Panc1 (cell line): Measurements from ENCODE around the gene FANK1. TPM values are rescaled to one million over a fixed set of nuclear protein-coding genes. Genes with fewer than 3 reads are reported as not detected.

ENCODE experiments used
- ATAC-seq: fragments of 200-7000 bp; cut with Tn5 transposase; 2 replicates; pipeline ENCODE4 v1.9.1; 2020; ENCODE audit warnings: mild to moderate bottlenecking, moderate library complexity
- BruUV-seq: library from RNA; stranded (reverse); fragments of 400-500 nt; replicated peaks from 2 replicates; lab custom pipeline; 2021; lab: Mats Ljungman, UMichigan
- CTCF ChIA-PET: fragments of 300-600 bp; sonication (Branson Sonifier 250); formaldehyde crosslinking; loops from one replicate; lab custom pipeline; 2022; ENCODE audit warnings: antibody characterized with exemption; lab: Charles Lee
- POLR2A ChIA-PET: fragments of 300-600 bp; sonication (Branson Sonifier 250); formaldehyde crosslinking; loops from one replicate; lab custom pipeline; 2022; ENCODE audit warnings: antibody characterized with exemption; lab: Charles Lee
- DNase-seq: peaks from one replicate; pipeline ENCODE4 v3.0.0-alpha.2; 2010; ENCODE audit warnings: low read depth, low spot score
- H3K27ac ChIP-seq: 2 replicates; pipeline ENCODE4 v1.5.1; 2011; ENCODE audit warnings: mild to moderate bottlenecking, low read length, inconsistent platforms
- H3K27me3 ChIP-seq: fragments of 200-500 bp; sonication (Bioruptor generic); 2 replicates; pipeline ENCODE4 v1.6.0; 2014; ENCODE audit warnings: low read length, inconsistent platforms; ENCODE audit not compliant: control insufficient read depth, insufficient read depth
- H3K36me3 ChIP-seq: fragments of 200-500 bp; sonication (Bioruptor generic); 2 replicates; pipeline ENCODE4 v1.5.1; 2014; ENCODE audit warnings: inconsistent platforms, mild to moderate bottlenecking, low read length, moderate library complexity; ENCODE audit not compliant: control insufficient read depth, insufficient read depth
- H3K4me1 ChIP-seq: 2 replicates; pipeline ENCODE4 v1.5.1; 2011; ENCODE audit warnings: inconsistent platforms, mild to moderate bottlenecking, low read length, moderate library complexity; ENCODE audit not compliant: control insufficient read depth, insufficient read depth
- H3K4me3 ChIP-seq, 2 experiments: 2 replicates each; pipeline ENCODE4 v1.5.1; 2011 to 2012; ENCODE audit warnings: low read depth in 2 of 2, low read length in 2 of 2, mild to moderate bottlenecking in 2 of 2, inconsistent platforms in 1 of 2, moderate library complexity in 1 of 2
- H3K9me3 ChIP-seq: fragments of 200-500 bp; sonication (Bioruptor generic); 2 replicates; pipeline ENCODE4 v1.5.1; 2014; ENCODE audit warnings: low read depth, mild to moderate bottlenecking, inconsistent platforms, low read length, moderate library complexity; ENCODE audit not compliant: control insufficient read depth, insufficient read depth
- POLR2AphosphoS5 ChIP-seq: IDR thresholded peaks from 2 replicates; pipeline ENCODE4 v1.6.1; 2012; ENCODE audit warnings: mild to moderate bottlenecking, low read depth, low read length, moderate library complexity
- SIN3A ChIP-seq: IDR thresholded peaks from 2 replicates; pipeline ENCODE4 v1.6.1; 2012; ENCODE audit warnings: low read depth, mild to moderate bottlenecking, low read length, moderate library complexity, borderline replicate concordance; ENCODE audit not compliant: insufficient read depth
- TCF7L2 ChIP-seq: IDR thresholded peaks from 2 replicates; pipeline ENCODE4 v1.6.1; 2011; ENCODE audit warnings: mild to moderate bottlenecking, low read depth, low read length, inconsistent platforms
- in situ Hi-C: cut with HindIII; loops from 2 replicates; pipeline ENCODE4 v1.10.0; 2016; ENCODE audit warnings: low sequenced_read_pairs, low pct_unique_long_range_greater_than_20kb
- intact Hi-C: fragments of 100-400 bp; cut with micrococcal nuclease; formaldehyde crosslinking; loops from one replicate; pipeline ENCODE4 v1.10.0; 2022; ENCODE audit not compliant: unreplicated experiment
- total RNA-seq: library from RNA; stranded (reverse); gene quantifications from one replicate; pipeline ENCODE4 v1.2.1, GENCODE V29; 2021; ENCODE audit not compliant: unreplicated experiment
- TF ChIP-seq, protein P1 (sequence below): fragments of 450-650 bp; IDR thresholded peaks from 2 replicates; pipeline ENCODE4 v1.5.1; 2017; ENCODE audit warnings: mild to moderate bottlenecking
- TF ChIP-seq, protein P2 (sequence below), 2 experiments: IDR thresholded peaks; 2 replicates each; pipeline ENCODE4 v1.6.1; 2011 to 2012; ENCODE audit warnings: low read depth in 2 of 2, control low read depth in 1 of 2, low read length in 1 of 2, mild to moderate bottlenecking in 1 of 2, moderate library complexity in 1 of 2; ENCODE audit not compliant: insufficient read depth in 1 of 2

The FANK1 gene
- total RNA-seq, 1 experiment from 2014 or later, result 19.1 TPM

DNA sequence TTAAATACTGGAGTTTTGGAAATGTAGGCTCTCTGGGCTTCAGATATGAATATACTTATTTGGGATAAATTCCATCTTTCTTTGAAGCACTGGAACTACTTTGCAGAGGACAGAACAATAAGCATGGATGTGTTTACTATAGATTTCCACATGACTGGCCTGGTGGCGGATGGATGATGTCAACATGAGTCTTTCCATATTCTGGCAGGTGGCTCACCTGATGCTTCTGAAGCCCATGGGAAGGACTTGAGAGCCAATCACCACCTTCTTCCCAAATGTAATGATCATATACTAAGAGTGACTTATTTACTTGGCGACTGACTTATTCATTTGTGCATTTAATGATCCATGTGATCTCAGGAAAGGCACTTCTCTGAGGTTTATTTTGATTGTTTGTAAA is 110.5 kb downstream of the FANK1 start:
- Histone ChIP-seq H3K27ac (no peak overlapping the region), H3K4me3 (no peak overlapping the region), H3K9me3 (peaks cover 5% of the 10 kb centered on the region; the same call in 1 of the 2 replicates), H3K4me1 (no peaks in the 10 kb centered on the region), H3K27me3 (no peaks in the 10 kb centered on the region), H3K36me3 (no peaks in the 10 kb centered on the region; the same call in 1 of the 2 replicates)
- no peak for ATAC-seq
- POLR2A ChIA-PET, result no interaction called here
- DNase-seq, result no peak
- TF ChIP-seq TCF7L2 (no peak), POLR2AphosphoS5 (no peak), SIN3A (no peak)
- TF ChIP-seq, protein P1, sequence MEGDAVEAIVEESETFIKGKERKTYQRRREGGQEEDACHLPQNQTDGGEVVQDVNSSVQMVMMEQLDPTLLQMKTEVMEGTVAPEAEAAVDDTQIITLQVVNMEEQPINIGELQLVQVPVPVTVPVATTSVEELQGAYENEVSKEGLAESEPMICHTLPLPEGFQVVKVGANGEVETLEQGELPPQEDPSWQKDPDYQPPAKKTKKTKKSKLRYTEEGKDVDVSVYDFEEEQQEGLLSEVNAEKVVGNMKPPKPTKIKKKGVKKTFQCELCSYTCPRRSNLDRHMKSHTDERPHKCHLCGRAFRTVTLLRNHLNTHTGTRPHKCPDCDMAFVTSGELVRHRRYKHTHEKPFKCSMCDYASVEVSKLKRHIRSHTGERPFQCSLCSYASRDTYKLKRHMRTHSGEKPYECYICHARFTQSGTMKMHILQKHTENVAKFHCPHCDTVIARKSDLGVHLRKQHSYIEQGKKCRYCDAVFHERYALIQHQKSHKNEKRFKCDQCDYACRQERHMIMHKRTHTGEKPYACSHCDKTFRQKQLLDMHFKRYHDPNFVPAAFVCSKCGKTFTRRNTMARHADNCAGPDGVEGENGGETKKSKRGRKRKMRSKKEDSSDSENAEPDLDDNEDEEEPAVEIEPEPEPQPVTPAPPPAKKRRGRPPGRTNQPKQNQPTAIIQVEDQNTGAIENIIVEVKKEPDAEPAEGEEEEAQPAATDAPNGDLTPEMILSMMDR, result no peak
- TF ChIP-seq, protein P2, sequence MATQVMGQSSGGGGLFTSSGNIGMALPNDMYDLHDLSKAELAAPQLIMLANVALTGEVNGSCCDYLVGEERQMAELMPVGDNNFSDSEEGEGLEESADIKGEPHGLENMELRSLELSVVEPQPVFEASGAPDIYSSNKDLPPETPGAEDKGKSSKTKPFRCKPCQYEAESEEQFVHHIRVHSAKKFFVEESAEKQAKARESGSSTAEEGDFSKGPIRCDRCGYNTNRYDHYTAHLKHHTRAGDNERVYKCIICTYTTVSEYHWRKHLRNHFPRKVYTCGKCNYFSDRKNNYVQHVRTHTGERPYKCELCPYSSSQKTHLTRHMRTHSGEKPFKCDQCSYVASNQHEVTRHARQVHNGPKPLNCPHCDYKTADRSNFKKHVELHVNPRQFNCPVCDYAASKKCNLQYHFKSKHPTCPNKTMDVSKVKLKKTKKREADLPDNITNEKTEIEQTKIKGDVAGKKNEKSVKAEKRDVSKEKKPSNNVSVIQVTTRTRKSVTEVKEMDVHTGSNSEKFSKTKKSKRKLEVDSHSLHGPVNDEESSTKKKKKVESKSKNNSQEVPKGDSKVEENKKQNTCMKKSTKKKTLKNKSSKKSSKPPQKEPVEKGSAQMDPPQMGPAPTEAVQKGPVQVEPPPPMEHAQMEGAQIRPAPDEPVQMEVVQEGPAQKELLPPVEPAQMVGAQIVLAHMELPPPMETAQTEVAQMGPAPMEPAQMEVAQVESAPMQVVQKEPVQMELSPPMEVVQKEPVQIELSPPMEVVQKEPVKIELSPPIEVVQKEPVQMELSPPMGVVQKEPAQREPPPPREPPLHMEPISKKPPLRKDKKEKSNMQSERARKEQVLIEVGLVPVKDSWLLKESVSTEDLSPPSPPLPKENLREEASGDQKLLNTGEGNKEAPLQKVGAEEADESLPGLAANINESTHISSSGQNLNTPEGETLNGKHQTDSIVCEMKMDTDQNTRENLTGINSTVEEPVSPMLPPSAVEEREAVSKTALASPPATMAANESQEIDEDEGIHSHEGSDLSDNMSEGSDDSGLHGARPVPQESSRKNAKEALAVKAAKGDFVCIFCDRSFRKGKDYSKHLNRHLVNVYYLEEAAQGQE (IDR thresholded peaks at IDR 0.05; ENCODE audit: insufficient read depth in 1 of 2, low read depth in 2 of 2, low read length in 1 of 2), result no peak
- intact Hi-C loops (no loop called here), in situ Hi-C loops (no loop called here)
- BruUV-seq, result no TSS peak
- CTCF ChIA-PET, result no interaction called here

DNA sequence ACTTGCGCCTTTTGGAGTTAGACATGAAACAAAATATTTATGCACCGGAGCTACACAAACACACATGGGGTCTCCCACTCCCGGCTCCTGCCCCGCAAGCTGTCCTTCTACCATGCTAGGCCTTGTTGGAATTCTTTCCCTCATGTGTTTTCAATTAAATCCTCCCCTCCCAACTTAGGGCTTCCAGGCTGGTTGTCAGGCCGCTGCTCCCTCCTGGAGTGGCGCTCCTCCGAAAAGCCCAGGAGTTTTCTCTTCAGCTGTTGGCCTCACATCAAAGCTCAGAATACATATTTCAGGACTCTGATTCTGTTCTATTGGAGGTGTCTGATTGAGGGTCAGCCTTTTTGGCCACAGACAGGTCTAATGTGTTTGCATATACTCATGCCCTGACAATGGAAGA is 113.3 kb downstream of the FANK1 start:
- no peaks in the 10 kb centered on the region for H3K27me3 ChIP-seq
- H3K9me3 ChIP-seq, result peaks cover 5% of the 10 kb centered on the region; the same call in 1 of the 2 replicates
- ATAC-seq, result no peak
- in situ Hi-C loops, result no loop called here
- intact Hi-C loops, result no loop called here
- TF ChIP-seq POLR2AphosphoS5, result no peak
- no peak for TF ChIP-seq SIN3A
- TF ChIP-seq, protein P1, result no peak
- no peak for TF ChIP-seq TCF7L2
- TF ChIP-seq, protein P2 (IDR thresholded peaks at IDR 0.05; ENCODE audit: insufficient read depth in 1 of 2, low read depth in 2 of 2, low read length in 1 of 2), result no peak
- ChIA-PET CTCF (no interaction called here), POLR2A (no interaction called here)
- H3K27ac ChIP-seq, result no peak overlapping the region
- BruUV-seq, result no TSS peak
- no peak overlapping the region for H3K4me3 ChIP-seq
- no peak for DNase-seq
- peaks cover 14% of the 10 kb centered on the region for H3K4me1 ChIP-seq
- no peaks in the 10 kb centered on the region; the same call in 1 of the 2 replicates for H3K36me3 ChIP-seq
